Neural progenitor cell (in vitro differentiated cells): ENCODE measurements around the gene PSMB9. TPM values are rescaled to one million over a fixed set of nuclear protein-coding genes. Genes with fewer than 3 reads are reported as not detected.

ENCODE experiments used
- DNase-seq: peaks from one replicate; pipeline ENCODE4 v3.0.0-alpha.2; 2016; ENCODE audit warnings: low spot score
- H2AFZ ChIP-seq: fragments of 200-600 bp; sonication (generic); replicated peaks from 2 replicates; pipeline ENCODE4 v1.6.1; 2016; ENCODE audit warnings: antibody characterized with exemption
- H3F3A ChIP-seq: fragments of 200-600 bp; sonication (generic); 2 replicates; pipeline ENCODE4 v1.6.1; 2016; ENCODE audit warnings: antibody characterized with exemption, low read depth
- H3K27ac ChIP-seq: fragments of 200-600 bp; sonication (generic); 2 replicates; pipeline ENCODE4 v1.5.1; 2016; ENCODE audit warnings: mild to moderate bottlenecking
- H3K27me3 ChIP-seq: fragments of 200-600 bp; sonication (generic); 2 replicates; pipeline ENCODE4 v1.6.1; 2016; ENCODE audit warnings: mild to moderate bottlenecking, moderate library complexity
- H3K36me3 ChIP-seq: fragments of 200-600 bp; sonication (generic); 2 replicates; pipeline ENCODE4 v1.5.1; 2016
- H3K4me1 ChIP-seq: fragments of 200-600 bp; sonication (generic); 2 replicates; pipeline ENCODE4 v1.6.1; 2016; ENCODE audit warnings: mixed run types
- H3K4me2 ChIP-seq: fragments of 200-600 bp; sonication (generic); 2 replicates; pipeline ENCODE4 v1.6.1; 2016
- H3K4me3 ChIP-seq: fragments of 200-600 bp; sonication (generic); 2 replicates; pipeline ENCODE4 v1.5.1; 2016
- H3K79me2 ChIP-seq: fragments of 200-600 bp; sonication (generic); 2 replicates; pipeline ENCODE4 v1.6.1; 2016; ENCODE audit warnings: low read depth
- H3K9ac ChIP-seq: fragments of 200-600 bp; sonication (generic); 2 replicates; pipeline ENCODE4 v1.6.1; 2016
- H3K9me3 ChIP-seq: fragments of 200-600 bp; sonication (generic); 2 replicates; pipeline ENCODE4 v1.5.1; 2016; ENCODE audit warnings: low read depth
- H4K20me1 ChIP-seq: fragments of 200-600 bp; sonication (generic); 2 replicates; pipeline ENCODE4 v1.6.1; 2016; ENCODE audit warnings: low read depth
- H3K27ac Mint-ChIP-seq: 3 replicates; pipeline ENCODE4 v1.8.0; 2021; ENCODE audit warnings: mixed read lengths
- H3K27me3 Mint-ChIP-seq: 2 replicates; pipeline ENCODE4 v1.8.0; 2022; ENCODE audit warnings: low read depth, mild to moderate bottlenecking, inconsistent platforms, moderate library complexity, mixed read lengths; ENCODE audit not compliant: insufficient read depth
- H3K36me3 Mint-ChIP-seq: 3 replicates; pipeline ENCODE4 v1.8.0; 2021; ENCODE audit warnings: mixed read lengths
- H3K4me1 Mint-ChIP-seq: 3 replicates; pipeline ENCODE4 v1.8.0; 2021; ENCODE audit warnings: mixed read lengths
- H3K4me3 Mint-ChIP-seq: 3 replicates; pipeline ENCODE4 v1.8.0; 2021; ENCODE audit warnings: mild to moderate bottlenecking, moderate library complexity, mixed read lengths
- H3K9me3 Mint-ChIP-seq: 3 replicates; pipeline ENCODE4 v1.8.0; 2020; ENCODE audit warnings: mixed read lengths
- EZH2 ChIP-seq: fragments of 200-600 bp; sonication (generic); IDR thresholded peaks from 2 replicates; pipeline ENCODE4 v1.6.1; 2017; ENCODE audit warnings: antibody characterized with exemption, mild to moderate bottlenecking, moderate library complexity
- EZH2phosphoT487 ChIP-seq: fragments of 200-600 bp; sonication (generic); IDR thresholded peaks from 2 replicates; pipeline ENCODE4 v1.6.1; 2017; ENCODE audit warnings: antibody characterized with exemption
- total RNA-seq: library from RNA; depleted of rRNA; stranded (reverse); fragments of >200 nt; gene quantifications from 2 replicates; pipeline ENCODE4 v1.2.3, GENCODE V29; 2015; ENCODE audit warnings: low replicate concordance
- TF ChIP-seq, protein P1 (sequence below): fragments of 200-600 bp; sonication (generic); IDR thresholded peaks from 2 replicates; pipeline ENCODE4 v1.5.1; 2017; ENCODE audit warnings: antibody characterized with exemption, mild to moderate bottlenecking

Gene PSMB9
- total RNA-seq, 1 donor from 2014 or later = not detected

DNA sequence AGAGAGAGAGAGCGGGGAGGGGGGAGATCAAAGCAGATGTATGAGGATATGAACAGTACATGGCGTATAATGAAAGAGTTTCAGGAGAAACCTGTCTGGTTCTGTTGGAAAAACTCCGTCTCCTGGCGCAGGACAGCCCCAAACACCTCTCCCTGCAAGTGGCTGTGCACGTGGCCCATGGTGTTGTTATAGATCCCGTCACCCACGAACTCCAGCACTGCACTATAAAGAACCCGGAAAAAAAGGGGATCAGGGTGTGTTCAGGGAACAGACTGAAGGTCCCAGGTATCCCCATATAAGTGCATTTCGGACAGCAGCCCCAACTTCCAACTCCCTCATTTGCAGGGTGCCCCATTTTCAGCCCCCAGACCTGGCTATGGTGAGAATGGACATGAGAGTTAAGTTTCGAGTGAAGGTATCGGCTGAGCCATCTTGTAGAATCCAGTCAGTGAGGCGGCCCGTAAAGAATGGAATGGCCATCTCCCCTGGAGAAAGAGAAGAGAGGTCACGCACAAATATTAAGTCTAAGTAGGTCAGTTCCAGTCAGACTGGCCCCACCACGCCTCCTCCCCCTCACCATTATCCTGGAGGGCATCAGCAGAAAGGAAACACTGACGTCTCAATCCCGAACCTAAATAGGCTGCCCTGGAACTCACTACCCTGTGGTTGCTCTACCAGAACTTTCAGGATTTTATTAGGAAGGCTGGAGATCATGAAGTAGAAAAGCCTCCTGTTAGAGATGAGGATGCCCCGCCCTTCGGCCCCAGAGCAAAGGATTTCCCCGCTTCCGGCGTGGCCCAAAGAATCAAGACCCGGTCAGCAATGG, 1.8 kb upstream of the PSMB9 start:
- H3K4me1 Mint-ChIP-seq = peaks cover 8% of the 10 kb centered on the region
- H3F3A ChIP-seq = peaks cover 5% of the 10 kb centered on the region
- no peak overlapping the region for H3K27ac ChIP-seq
- H3K9me3 Mint-ChIP-seq = peaks cover 3% of the 10 kb centered on the region
- peak overlapping the region; percentile 85 for H3K4me2 ChIP-seq
- no peaks in the 10 kb centered on the region for H4K20me1 ChIP-seq
- peak overlapping the region; percentile 56 for H3K4me3 ChIP-seq
- H2AFZ ChIP-seq = peak overlapping the region; percentile 86
- H3K4me3 Mint-ChIP-seq = peak overlapping the region; percentile 81
- no peak overlapping the region for H3K9ac ChIP-seq
- H3K79me2 ChIP-seq = no peaks in the 10 kb centered on the region
- TF ChIP-seq, protein P1, sequence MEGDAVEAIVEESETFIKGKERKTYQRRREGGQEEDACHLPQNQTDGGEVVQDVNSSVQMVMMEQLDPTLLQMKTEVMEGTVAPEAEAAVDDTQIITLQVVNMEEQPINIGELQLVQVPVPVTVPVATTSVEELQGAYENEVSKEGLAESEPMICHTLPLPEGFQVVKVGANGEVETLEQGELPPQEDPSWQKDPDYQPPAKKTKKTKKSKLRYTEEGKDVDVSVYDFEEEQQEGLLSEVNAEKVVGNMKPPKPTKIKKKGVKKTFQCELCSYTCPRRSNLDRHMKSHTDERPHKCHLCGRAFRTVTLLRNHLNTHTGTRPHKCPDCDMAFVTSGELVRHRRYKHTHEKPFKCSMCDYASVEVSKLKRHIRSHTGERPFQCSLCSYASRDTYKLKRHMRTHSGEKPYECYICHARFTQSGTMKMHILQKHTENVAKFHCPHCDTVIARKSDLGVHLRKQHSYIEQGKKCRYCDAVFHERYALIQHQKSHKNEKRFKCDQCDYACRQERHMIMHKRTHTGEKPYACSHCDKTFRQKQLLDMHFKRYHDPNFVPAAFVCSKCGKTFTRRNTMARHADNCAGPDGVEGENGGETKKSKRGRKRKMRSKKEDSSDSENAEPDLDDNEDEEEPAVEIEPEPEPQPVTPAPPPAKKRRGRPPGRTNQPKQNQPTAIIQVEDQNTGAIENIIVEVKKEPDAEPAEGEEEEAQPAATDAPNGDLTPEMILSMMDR = no peak
- TF ChIP-seq EZH2 = no peak
- no peak for TF ChIP-seq EZH2phosphoT487
- no peaks in the 10 kb centered on the region for H3K36me3 Mint-ChIP-seq
- no peaks in the 10 kb centered on the region for H3K36me3 ChIP-seq
- no peaks in the 10 kb centered on the region for H3K9me3 ChIP-seq
- H3K27ac Mint-ChIP-seq = no peak overlapping the region
- H3K4me1 ChIP-seq = no peaks in the 10 kb centered on the region
- DNase-seq = no peak
- peaks cover 59% of the 10 kb centered on the region for H3K27me3 ChIP-seq
- peaks cover 74% of the 10 kb centered on the region for H3K27me3 Mint-ChIP-seq

DNA sequence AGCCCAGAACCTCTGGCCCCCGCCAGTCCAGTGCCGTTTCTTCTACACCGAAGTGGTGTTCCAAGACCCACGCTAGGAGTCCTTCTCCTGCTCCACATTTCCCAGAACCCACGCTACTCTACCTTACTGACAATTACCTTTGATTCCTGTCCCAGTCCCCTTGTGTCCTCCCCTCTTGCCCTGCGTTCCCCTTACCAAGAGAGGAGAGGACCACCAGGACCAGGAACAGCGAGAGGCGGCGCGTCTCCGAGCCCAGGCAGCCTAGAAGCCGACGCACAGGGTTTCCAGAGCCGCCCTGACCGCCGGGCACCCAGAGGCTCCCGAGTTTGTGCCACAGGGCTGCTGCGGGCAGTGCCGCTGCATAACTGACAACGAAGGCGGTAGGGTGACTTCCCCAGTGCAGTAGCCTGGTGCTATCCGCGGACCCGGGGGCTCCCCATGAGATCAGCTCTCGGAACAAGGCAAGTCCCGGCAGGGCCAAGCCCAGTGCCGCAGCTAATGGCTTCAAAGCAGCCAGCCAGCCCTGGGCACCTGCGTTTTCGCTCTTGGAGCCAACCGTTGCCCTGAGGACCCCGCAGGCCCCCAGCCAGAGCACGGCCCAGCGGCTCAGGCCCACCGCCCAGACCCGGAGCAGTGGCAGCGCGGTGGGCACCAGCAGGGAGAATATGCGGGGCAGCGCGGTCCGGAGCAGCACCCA, 1.0 kb upstream of the PSMB9 start:
- H3K4me1 ChIP-seq = no peaks in the 10 kb centered on the region
- Mint-ChIP-seq H3K36me3 (no peaks in the 10 kb centered on the region), H3K9me3 (peaks cover 3% of the 10 kb centered on the region), H3K4me3 (peak overlapping the region; percentile 81), H3K27me3 (peaks cover 80% of the 10 kb centered on the region), H3K27ac (no peak overlapping the region), H3K4me1 (peaks cover 8% of the 10 kb centered on the region)
- H3K79me2 ChIP-seq = no peaks in the 10 kb centered on the region
- H4K20me1 ChIP-seq = no peaks in the 10 kb centered on the region
- peaks cover 66% of the 10 kb centered on the region for H3K27me3 ChIP-seq
- peak overlapping the region; percentile 56 for H3K4me3 ChIP-seq
- DNase-seq = peak; percentile 54
- H3K27ac ChIP-seq = no peak overlapping the region
- H3K36me3 ChIP-seq = no peaks in the 10 kb centered on the region
- peak; percentile 60 for TF ChIP-seq EZH2
- TF ChIP-seq EZH2phosphoT487 = no peak
- TF ChIP-seq, protein P1 = no peak
- H2AFZ ChIP-seq = peak overlapping the region; percentile 86
- H3K9me3 ChIP-seq = no peaks in the 10 kb centered on the region
- no peak overlapping the region for H3K9ac ChIP-seq
- peak overlapping the region; percentile 85 for H3K4me2 ChIP-seq
- H3F3A ChIP-seq = peaks cover 5% of the 10 kb centered on the region

DNA sequence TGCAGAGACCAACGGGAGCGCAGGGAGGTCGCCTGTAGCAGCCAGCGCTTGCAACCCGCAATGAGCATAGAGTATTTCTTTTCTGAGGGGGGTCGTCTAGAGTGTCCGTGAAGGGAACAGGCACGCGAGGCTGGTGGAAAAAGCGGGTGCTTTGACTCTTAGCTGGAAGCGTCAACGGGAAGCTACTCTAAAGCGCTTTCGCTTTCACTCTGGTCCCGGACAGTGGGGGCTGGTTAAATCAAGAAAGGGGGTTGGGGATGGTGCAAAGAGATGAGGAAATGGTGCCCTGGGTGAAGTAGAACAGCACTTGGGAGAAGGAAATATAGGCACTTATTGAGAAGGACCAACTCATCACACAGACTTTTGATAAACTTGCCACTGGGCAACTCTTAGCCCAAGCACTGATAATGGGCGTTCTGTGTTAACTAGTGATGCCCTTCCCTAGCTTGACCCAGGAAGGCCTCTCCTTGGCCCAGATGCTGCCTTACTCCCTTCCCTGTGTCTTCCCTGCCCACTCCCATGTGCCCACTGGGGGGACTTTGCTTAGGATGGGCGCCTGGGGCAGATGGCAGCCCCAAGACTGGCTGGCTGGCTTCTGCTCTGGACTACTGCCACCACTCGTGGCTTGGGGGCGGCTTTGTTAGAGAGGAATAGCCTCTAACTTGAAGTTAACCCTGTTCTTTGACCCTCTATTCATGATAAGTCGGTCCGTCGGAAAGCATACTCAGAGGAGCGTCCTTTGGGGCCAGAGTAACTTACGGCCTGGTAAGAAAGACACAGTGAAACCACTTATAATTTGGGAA, 585 bp downstream of the PSMB9 start:
- Histone ChIP-seq H3K27ac (no peak overlapping the region), H2AFZ (peak overlapping the region; percentile 57), H3K4me2 (peak overlapping the region; percentile 85), H4K20me1 (no peaks in the 10 kb centered on the region), H3K9me3 (no peaks in the 10 kb centered on the region), H3K4me1 (no peaks in the 10 kb centered on the region), H3K36me3 (no peaks in the 10 kb centered on the region), H3K27me3 (peaks cover 70% of the 10 kb centered on the region), H3K9ac (no peak overlapping the region), H3K79me2 (no peaks in the 10 kb centered on the region), H3F3A (peaks cover 5% of the 10 kb centered on the region), H3K4me3 (peak overlapping the region; percentile 56)
- peaks cover 78% of the 10 kb centered on the region for H3K27me3 Mint-ChIP-seq
- DNase-seq = no peak
- peak overlapping the region; percentile 93 for H3K4me3 Mint-ChIP-seq
- peak; percentile 14 for TF ChIP-seq EZH2phosphoT487
- TF ChIP-seq EZH2 = no peak
- TF ChIP-seq, protein P1 = no peak
- H3K4me1 Mint-ChIP-seq = peaks cover 8% of the 10 kb centered on the region
- no peak overlapping the region for H3K27ac Mint-ChIP-seq
- peaks cover 3% of the 10 kb centered on the region for H3K9me3 Mint-ChIP-seq
- no peaks in the 10 kb centered on the region for H3K36me3 Mint-ChIP-seq
